Frontal cortex (tissue), 4 donors: ENCODE data around the gene HECTD4. TPM values are rescaled to one million over a fixed set of nuclear protein-coding genes. Genes with fewer than 3 reads are reported as not detected.
A peak's percentile ranks its signal among the peaks of the same experiment; 100 is the strongest.
"Not testable (repeated sequence)": the region's sequence is repeated elsewhere in the genome, so short reads cannot be mapped to it uniquely, and the experiment has no call there.

Source experiments
- DNase-seq, 2 donors: peaks; one replicate each; pipeline ENCODE4 v3.0.0; 2012; ENCODE audit warnings: low spot score in 2 of 2
- FAIRE-seq: peaks from 2 replicates; lab custom pipeline; 2012; peaks lifted over from hg19 to GRCh38; lab: Jason Lieb, UNC
- total RNA-seq: library from RNA; depleted of rRNA; stranded (reverse); fragments of >200 nt; gene quantifications from one replicate; pipeline ENCODE4 v1.2.3, GENCODE V29; 2014
- donor health status: control.
- donor health status: control.
- donor health status: control.

HECTD4 gene
- total RNA-seq, 1 donor from 2014 or later, result 85.6 TPM

DNA sequence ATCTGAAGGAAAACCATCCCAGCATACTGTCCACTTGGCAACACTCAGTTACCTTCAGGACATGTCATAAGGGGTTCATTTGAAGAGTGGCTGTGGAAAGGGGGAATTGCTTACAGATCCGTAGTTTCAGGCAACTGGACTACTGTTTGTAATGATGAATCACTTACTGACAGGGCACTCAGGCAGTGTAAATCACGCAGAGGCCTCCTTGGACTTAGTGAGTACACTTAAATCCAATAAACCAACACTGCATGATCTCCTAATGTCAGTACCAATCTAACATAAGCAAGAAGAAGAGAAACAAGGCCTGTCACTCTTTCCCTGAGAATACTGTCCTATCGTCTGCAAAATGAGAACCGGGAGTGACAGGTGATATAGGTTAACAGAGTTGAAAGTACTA, 152.1 kb downstream of the HECTD4 start:
- no peak for FAIRE-seq

DNA sequence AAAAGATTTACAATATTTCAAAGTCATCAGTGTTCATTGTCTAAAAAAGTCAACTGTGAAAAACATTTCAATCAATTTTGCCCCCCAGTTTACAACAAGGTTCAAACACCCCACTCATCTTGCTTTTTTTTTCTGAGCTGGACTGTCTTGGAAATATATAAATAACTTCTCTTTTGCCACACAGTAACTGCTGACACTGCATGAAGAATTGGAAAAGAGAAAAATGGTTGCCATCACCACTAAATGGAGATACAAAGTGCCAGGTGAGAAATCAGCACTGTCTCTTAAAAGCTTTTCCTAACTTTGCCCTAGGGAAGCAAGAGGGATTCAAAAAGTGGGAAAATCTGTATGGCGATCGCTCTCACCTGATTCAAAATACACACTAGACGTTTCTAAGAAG, 155.5 kb downstream of the HECTD4 start:
- no peak for FAIRE-seq

More for the DNA sequence above, 152.1 kb downstream of the HECTD4 start:
- DNase-seq, result no peak

DNA sequence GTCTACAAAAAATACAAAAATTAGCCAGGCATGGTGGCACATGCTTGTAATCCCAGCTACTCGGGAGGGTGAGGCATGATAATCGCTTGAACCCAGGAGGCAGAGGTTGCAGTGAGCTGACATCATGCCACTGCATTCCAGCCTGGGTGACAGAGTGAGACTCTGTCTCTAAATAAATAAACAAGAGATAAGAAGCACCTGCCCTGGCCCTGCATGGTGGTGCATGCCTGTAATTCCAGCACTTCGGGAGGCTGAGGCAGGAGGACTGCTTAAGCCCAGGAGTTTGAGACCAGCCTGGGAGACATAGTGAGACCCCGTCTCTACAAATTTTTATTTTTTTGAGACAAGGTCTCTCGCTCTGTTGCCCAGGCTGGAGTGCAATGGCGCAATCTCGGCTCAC, 161.6 kb downstream of the HECTD4 start:
- not testable (repeated sequence) for FAIRE-seq

More for the DNA sequence above, 155.5 kb downstream of the HECTD4 start:
- DNase-seq, result no peak

DNA sequence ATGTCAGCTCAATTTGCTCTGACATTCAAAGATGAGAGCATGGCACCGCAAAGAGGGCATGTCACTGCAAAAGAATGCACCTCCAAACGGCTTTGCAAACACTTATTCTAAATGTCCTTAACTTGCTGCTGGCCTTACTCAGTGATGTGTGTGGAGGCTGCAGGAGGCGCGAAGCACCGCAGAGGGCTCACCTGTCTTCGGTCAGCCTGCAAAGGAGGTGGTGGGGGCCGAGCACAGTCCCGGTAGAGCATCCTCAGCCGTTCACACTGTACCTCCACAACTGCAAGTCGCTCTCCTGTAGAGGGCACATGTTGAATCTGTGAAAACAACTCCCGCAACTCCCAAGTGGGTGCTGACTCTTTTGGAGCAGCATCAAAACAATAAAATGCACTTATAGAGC, 163.0 kb downstream of the HECTD4 start:
- no peak for FAIRE-seq
- no peak for DNase-seq

More for the DNA sequence above, 161.6 kb downstream of the HECTD4 start:
- DNase-seq, result not testable (repeated sequence)

DNA sequence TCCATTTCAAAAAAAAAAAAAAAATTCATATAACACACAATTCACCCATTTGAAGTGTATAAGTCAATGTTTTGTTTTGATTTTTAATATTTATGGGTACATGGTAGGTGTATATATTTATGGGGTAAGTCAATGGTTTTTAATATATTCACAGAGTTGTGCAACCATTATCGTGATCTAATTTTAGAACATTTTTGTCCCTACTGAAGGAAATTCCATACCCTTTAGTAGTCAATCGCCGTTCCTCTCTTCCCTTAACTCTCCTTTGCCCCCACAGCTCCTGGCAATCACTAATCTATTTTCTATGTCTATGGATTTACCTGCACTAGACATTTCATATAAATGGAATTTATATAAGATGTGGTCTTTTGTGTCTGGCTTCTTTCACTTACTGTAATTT, 164.1 kb downstream of the HECTD4 start:
- DNase-seq, result no peak
- no peak for FAIRE-seq

DNA sequence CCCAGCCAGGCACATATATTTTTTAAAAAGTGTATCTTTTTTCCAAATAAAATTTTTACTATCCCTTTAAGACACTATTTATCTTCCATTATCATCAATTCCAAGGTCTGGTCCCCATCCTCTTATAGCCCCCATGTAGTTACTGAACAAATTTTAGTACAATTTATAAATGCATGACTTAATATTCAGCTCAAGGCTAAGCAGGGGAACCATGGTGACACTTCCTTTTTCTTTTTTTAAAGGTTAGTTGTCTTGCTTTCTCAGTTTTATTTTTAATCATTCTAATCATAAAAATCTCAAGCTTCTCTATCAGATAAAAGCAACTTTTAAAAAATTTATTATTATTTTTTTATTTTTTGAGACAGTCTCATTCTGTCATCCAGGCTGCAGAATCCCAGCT, 164.6 kb downstream of the HECTD4 start:
- DNase-seq (no peak), FAIRE-seq (no peak)

DNA sequence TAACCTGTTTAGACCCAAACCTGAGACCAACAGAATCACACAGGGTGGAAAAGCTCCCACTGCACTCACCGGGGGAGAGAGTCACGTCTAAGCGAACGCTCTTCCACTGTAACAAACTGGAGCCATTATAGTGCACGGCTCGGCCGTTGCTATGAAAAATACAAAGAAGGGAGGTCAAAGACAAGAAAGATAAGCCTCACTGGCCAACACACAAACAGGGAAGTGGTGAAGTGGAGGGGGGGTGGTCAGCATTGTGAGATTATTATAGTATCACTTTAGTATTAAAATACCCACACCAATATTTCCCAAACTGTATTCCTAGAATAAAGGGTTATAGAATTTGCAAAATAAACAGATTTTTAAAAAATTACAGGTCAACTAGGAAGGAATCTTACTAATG, 166.0 kb downstream of the HECTD4 start:
- DNase-seq, result no peak
- no peak for FAIRE-seq

GRCh38 chr12:112214064-112214463, 168.2 kb downstream of the HECTD4 start:
- FAIRE-seq, result no peak
- no peak for DNase-seq

DNA sequence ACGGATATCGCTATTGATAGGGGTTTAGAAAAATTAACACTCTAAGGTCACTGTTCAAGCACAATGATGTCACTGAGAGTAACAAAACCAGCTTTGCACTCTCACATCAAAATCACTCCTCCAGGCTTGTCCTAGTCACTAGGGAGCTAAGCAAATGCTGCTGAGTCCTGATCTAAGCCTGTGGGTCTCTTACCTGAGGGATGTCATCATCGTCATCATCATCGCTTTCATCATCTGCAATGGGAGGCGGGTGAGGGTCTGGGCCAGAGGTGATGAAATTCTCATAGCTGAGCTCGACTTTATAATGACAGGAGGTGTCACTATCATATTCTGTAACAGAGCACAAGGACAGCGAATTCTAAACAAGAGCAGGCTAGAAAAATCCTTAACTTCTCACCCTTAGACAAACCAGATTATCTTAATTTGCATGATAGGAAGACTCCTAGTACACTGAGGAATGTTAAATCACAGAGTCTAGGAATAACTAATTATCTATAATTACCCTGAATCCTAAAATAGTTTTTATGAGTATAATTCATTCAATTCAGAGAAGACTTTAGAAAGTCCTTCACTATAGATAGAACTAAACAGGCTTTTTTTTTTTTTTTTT, 173.8 kb downstream of the HECTD4 start:
- no peak for FAIRE-seq
- DNase-seq, result no peak

DNA sequence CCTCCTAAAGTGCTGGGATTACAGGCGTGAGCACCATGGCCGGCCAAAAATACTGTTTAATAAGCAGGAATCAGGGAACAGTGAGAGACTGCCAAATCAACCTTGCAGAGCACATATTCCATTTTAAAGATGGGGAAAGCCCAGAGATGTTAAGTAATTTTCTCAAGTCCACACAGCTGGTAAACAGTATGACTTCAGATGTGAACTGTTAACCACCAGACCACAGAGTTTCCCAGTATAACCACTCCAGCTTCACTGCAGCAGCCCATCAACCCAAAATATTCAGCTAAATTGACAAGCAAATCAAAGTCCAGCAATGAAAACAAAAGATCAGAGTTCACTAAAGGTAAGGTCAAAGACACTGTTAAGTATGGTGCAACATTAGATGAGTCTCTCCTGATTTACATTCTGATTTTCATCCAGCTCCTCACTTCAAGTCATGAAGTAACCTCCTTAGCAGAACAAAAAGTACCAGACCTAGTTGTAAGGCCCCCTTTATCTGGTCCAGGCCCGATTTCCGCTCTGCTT, 174.8 kb downstream of the HECTD4 start:
- FAIRE-seq (no peak), DNase-seq (no peak)

- FAIRE-seq, result no peak
- DNase-seq, result no peak
These were observed 175.3 kb downstream of the HECTD4 start for GRCh38 chr12:112206944-112207343.

GRCh38 chr12:112199136-112199535, 183.1 kb downstream of the HECTD4 start:
- DNase-seq (no peak), FAIRE-seq (no peak)

DNA sequence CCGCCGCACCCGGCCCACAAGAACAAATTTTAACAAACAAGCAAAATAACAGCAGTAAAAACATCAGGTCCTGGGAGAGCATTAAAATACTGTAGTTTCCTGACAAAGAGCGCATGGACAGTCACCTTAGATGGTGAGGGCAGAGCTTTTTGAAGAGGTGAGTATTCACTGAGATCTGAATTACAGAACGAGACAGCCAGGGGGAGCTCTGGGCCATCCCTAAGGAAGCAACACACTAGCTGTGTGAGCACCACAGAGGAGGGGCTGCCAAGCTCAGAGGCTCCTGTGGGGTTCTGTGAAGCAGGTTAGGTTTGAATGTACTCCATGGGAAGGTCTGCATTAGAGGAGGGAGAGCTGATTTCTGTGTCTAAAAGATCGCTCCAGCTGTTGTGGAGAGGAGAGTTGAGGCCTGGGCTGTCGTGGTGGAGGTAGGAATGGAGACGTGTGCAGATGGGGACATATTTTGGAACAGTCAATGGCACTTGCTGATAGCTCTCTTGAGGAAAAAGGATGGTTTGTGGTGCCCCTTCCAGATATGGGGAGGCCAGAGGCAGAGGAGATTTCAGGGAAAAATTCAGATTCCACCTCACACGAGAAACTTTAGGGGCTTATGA, 184.0 kb downstream of the HECTD4 start:
- FAIRE-seq (no peak), DNase-seq (peak in 1 of 2 donors; percentile 64)

DNA sequence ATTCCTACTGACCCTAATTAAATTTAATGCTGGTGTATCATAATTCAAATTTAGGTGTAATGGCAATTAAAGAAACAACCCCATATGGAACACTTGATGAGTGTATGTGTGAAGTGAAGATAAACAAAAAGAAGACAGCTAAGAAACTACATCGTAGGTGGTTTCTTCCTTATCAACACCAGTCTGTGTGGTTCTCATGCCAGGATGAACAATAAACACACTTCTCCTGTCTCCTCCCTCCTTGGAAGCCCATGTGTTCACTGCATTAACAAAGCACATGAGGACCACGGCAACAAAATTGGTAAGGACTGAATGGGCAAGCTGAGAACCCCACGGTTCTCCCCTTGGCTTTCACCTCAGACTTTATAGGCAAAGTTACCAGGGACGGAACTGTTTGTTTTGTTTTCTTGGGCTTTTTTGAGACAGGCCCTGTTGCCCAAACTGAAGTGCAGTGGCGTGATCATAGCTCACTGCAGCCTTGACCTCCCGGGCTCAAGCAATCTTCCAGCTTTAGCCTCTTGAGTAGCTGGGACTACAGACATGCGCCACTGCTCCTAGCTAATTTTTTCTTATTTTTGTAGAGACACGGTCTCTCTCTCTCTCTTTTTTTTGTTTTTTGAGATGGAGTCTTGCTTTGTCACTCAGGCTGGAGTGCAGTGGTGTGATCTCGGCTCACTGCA, 185.9 kb downstream of the HECTD4 start:
- DNase-seq (no peak), FAIRE-seq (no peak)

- DNase-seq, result no peak
These were observed 187.5 kb downstream of the HECTD4 start for GRCh38 chr12:112194601-112195247.

DNA sequence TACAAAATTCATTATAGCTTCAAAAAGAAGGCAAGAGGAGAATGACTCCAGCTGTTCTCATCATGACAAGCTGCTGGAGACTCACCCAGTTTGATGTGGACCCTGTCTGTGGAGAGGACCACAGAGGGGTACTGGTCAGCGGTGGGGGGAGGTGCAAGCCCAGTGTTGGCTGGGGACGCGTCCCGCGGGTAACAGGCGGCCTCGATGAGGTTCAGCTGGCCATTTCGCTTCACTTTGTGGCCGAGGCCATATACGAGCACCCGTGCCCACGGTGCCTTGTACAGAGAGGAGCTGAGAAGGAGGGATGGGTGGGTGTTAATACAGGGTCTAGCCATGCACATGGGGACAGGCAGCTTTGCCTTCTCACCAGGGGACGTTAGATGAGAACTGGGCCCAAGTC, 189.8 kb downstream of the HECTD4 start:
- no peak for DNase-seq
- FAIRE-seq, result no peak

More at GRCh38 chr12:112194601-112195247, 187.5 kb downstream of the HECTD4 start:
- no peak for FAIRE-seq

DNA sequence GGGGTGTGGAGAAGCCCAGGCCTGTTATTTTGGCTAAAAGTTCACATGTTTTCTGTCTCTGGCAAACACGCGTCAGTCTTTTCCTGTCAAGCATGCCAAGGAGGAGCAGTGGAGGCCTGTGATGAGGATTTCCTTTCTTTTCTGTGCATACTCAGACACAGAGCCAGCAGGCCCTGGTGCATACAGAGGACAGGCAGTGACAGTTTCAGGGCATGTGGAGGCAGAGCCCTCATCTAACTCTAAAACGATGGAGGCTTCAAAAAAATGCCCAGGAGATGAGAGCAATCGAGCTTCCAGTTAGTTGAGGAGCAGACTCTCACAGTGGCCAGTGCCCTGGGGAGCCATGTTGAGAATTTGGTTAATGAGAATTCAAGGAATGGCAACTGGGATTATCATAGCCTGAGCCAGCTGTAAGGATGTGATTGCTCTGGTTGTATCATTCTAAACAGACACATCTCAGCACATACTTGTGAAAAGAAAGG, 190.3 kb downstream of the HECTD4 start:
- FAIRE-seq (no peak), DNase-seq (no peak)

DNA sequence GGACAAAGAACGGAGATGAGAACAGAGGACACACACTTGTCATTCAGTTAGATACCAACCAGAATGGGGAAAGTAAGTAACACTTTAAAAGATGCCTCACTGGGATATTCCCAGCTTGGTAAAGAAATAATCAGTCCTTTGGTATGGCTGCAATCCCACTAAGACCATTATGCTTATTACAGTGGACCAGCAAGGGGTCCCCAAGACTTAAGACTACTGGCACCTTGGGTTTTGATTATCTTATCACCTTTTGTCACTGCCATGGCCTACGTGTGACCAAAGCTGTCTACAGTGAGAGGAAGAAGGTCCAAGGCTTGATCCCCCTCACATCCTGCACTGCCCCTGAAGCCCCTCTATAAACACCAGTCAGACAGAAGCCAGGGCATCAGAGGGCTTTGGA, 191.0 kb downstream of the HECTD4 start:
- FAIRE-seq, result no peak
- DNase-seq, result no peak

- FAIRE-seq (no peak), DNase-seq (no peak)
These were observed 191.8 kb downstream of the HECTD4 start for GRCh38 chr12:112190231-112191025.
